Right atrium auricular region (tissue), 2 donors: ENCODE data around the gene RAB11FIP5. TPM values are rescaled to one million over a fixed set of nuclear protein-coding genes. Genes with fewer than 3 reads are reported as not detected.

Source experiments
- DNase-seq: peaks from one replicate; pipeline ENCODE4 v3.0.0-alpha.2; 2019; ENCODE audit warnings: low spot score
- H3K27ac ChIP-seq, 2 donors: fragments of 200-600 bp; sonication (generic); 1 replicate in 1 of 2; 2 replicates in 1 of 2; pipeline ENCODE4 v1.5.1; 2016 to 2019
- H3K27me3 ChIP-seq, 2 donors: fragments of 200-600 bp; sonication (generic); one replicate each; pipeline versions ENCODE4 v1.5.1 to v1.6.0; 2017 to 2019
- H3K36me3 ChIP-seq: fragments of 200-600 bp; sonication (generic); one replicate; pipeline ENCODE4 v1.5.1; 2016
- H3K4me1 ChIP-seq, 2 donors: fragments of 200-600 bp; sonication (generic); one replicate each; pipeline versions ENCODE4 v1.5.1 to v1.6.0; 2017 to 2019
- H3K4me3 ChIP-seq, 2 donors: fragments of 200-600 bp; sonication (generic); 1 replicate in 1 of 2; 2 replicates in 1 of 2; pipeline ENCODE4 v1.5.1; 2017 to 2019; ENCODE audit warnings: mild to moderate bottlenecking in 1 of 2, moderate library complexity in 1 of 2
- H3K9me3 ChIP-seq, 2 donors: fragments of 200-600 bp; sonication (generic); one replicate each; pipeline ENCODE4 v1.5.1; 2019
- CTCF ChIP-seq, 2 donors: fragments of 200-600 bp; sonication (generic); IDR thresholded peaks; one replicate each; pipeline ENCODE4 v1.5.1; 2019; ENCODE audit warnings: antibody characterized with exemption in 2 of 2
- total RNA-seq, 2 donors: library from RNA; depleted of rRNA; stranded (reverse); fragments of >200 nt; gene quantifications; one replicate each; pipeline ENCODE4 v1.1.0, GENCODE V29; 2016

The RAB11FIP5 gene
- total RNA-seq, 2 donors from 2014 or later = 28.6 to 34.1 TPM

GRCh38 chr2:73023497-73023896 is 89.3 kb downstream of the RAB11FIP5 start:
- Histone ChIP-seq H3K4me1 (no peaks in the 10 kb centered on the region), H3K27me3 (no peaks in the 10 kb centered on the region), H3K27ac (no peak overlapping the region), H3K9me3 (no peaks in the 10 kb centered on the region), H3K36me3 (peaks cover 6% of the 10 kb centered on the region), H3K4me3 (no peak overlapping the region)
- no peak for TF ChIP-seq CTCF (IDR thresholded peaks at IDR 0.05)
- no peak for DNase-seq

Other genes starting within 250 kb of the RAB11FIP5 start
- gene SPR, start 225.5 kb downstream of the RAB11FIP5 start, total RNA-seq = 10 to 100 TPM; 34.5 to 47.8 TPM
- gene EMX1, start 195.4 kb downstream of the RAB11FIP5 start, total RNA-seq = under 1 TPM in 1 of 2 donors, not detected in 1; 0.31 TPM
- 1 to 10 TPM; 4.5 to 5.8 TPM for gene SFXN5, start 41.2 kb downstream of the RAB11FIP5 start, total RNA-seq
- gene NOTO, start 89.6 kb upstream of the RAB11FIP5 start, total RNA-seq = not detected
- gene SMYD5, start 101.3 kb upstream of the RAB11FIP5 start, total RNA-seq = 10 to 100 TPM; 11.4 to 12.5 TPM
- 100 to 1,000 TPM in 1 of 2 donors, 10 to 100 TPM in 1; 49.5 to 124 TPM for gene PRADC1, start 120.3 kb upstream of the RAB11FIP5 start, total RNA-seq
- 100 to 1,000 TPM; 154 to 191 TPM for gene CCT7, start 121.4 kb upstream of the RAB11FIP5 start, total RNA-seq
- gene FBXO41, start 171.5 kb upstream of the RAB11FIP5 start, total RNA-seq = 1 to 10 TPM; 1.7 to 1.8 TPM
- gene EGR4, start 180.6 kb upstream of the RAB11FIP5 start, total RNA-seq = under 1 TPM in 1 of 2 donors, not detected in 1; 0.16 TPM